HG02610 (cell line): ENCODE measurements around the gene CNTRL.
A peak's percentile ranks its signal among the peaks of the same experiment; 100 is the strongest.
"Not testable (repeated sequence)": the region's sequence is repeated elsewhere in the genome, so short reads cannot be mapped to it uniquely, and the experiment has no call there.

Experiments used
- ATAC-seq: cut with Tn5 transposase; IDR thresholded peaks from one replicate; pipeline ENCODE4 v1.9.1; 2021; ENCODE audit warnings: mild to moderate bottlenecking, moderate library complexity; ENCODE audit not compliant: unreplicated experiment

The CNTRL gene, protein sequence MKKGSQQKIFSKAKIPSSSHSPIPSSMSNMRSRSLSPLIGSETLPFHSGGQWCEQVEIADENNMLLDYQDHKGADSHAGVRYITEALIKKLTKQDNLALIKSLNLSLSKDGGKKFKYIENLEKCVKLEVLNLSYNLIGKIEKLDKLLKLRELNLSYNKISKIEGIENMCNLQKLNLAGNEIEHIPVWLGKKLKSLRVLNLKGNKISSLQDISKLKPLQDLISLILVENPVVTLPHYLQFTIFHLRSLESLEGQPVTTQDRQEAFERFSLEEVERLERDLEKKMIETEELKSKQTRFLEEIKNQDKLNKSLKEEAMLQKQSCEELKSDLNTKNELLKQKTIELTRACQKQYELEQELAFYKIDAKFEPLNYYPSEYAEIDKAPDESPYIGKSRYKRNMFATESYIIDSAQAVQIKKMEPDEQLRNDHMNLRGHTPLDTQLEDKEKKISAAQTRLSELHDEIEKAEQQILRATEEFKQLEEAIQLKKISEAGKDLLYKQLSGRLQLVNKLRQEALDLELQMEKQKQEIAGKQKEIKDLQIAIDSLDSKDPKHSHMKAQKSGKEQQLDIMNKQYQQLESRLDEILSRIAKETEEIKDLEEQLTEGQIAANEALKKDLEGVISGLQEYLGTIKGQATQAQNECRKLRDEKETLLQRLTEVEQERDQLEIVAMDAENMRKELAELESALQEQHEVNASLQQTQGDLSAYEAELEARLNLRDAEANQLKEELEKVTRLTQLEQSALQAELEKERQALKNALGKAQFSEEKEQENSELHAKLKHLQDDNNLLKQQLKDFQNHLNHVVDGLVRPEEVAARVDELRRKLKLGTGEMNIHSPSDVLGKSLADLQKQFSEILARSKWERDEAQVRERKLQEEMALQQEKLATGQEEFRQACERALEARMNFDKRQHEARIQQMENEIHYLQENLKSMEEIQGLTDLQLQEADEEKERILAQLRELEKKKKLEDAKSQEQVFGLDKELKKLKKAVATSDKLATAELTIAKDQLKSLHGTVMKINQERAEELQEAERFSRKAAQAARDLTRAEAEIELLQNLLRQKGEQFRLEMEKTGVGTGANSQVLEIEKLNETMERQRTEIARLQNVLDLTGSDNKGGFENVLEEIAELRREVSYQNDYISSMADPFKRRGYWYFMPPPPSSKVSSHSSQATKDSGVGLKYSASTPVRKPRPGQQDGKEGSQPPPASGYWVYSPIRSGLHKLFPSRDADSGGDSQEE (N-terminal part only)

DNA sequence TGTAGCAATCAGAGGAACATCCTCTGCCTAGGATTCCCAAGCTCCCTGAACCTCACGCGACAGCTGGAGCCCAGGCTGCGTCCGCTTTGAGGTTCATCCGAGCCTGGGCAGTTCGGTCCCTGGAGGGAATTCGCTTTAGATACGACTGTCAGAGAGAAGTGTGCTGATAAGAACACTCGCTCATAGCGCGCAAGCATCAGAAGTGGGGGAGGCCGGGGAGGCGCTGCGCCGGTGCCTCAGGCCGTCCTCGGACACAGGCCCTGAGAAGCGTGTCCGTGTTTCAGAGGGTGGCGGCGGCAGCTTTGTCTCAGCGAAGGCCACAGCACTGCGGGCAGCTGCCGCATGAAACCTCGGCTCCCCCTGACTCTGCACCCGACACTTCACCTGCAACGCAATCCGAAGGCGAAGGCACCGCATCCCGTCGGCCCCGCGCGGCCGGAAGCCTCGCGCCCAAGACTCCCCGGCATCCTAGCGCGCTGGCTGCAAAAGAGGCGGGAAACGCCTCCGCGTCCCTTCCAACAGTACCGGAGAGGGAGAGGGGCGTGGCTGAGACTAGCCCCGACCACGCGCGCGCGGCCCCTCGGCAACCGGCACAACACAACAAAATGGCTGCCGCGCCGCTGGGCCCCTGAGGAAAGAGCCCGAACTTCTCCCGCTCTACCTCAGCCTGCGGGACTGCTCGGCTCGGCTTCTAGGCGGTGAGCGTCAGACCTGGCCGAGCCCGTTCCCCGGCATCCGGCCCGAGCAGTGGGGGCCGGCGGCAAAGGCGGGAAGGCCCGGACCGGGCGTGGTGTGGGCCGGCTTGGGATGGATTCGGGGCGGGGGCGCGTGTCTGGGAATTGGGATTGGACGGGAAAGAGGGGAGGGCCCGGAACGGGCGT is at the start of gene CNTRL:
Gene CNTRL, plus strand, starts transcription at position 586 of the 881 bp plus-strand sequence. CDS start 13,372 bp downstream, outside the sequence.
- peak; percentile 66 for ATAC-seq

DNA sequence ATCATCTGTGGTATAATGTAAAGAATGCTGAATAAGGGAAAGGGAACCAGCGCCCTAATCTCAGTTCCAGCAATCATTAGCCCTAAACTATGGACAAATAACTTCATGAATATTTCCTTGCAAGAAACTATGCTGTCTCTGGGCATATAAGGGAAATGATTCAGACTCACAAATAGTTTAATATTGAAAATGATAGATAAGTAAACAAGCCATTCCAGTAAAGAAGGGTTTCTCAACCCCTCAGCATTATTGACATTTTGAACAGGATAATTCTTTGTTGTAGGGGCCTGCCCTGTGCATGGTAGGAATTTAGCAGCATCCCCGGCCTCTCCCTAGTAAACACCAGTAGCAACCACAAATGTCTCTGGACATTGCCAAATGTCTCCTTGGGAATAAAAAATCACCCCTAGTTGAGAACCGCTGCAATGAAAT is 48.5 kb upstream of the CNTRL start:
- ATAC-seq, result no peak

DNA sequence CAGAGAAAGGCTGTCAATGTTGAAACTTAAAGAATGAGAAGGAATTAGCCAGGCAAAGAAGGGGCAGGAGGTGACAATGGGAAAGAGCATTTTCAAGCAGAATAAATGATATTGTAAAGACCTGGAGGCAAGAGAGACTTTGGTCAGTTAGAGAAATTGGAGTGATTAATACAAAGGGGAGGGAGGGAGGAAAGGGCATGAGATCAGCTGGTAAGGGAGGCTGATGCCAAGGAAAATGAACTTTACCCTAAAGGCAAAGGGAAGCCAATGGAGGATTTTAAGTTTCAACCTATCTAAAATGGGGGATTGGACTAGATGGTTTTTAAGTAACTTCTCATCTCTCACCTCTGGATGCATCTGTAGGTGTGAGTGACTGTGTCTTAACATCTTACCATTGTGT is 48.0 kb upstream of the CNTRL start:
- no peak for ATAC-seq

DNA sequence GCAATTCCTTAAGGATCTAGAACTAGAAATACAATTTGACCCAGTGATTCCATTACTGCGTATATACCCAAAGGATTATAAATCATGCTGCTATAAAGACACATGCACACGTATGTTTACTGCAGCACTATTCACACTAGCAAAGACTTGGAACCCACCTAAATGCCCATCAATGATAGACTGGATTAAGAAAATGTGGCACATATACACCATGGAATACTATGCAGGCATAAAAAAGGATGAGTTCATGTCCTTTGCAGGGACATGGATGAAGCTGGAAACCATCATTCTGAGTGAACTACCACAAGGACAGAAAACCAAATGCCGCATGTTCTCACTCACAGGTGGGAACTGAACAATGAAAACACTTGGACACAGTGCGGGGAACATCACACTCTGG is 46.5 kb upstream of the CNTRL start:
- ATAC-seq, result not testable (repeated sequence)

DNA sequence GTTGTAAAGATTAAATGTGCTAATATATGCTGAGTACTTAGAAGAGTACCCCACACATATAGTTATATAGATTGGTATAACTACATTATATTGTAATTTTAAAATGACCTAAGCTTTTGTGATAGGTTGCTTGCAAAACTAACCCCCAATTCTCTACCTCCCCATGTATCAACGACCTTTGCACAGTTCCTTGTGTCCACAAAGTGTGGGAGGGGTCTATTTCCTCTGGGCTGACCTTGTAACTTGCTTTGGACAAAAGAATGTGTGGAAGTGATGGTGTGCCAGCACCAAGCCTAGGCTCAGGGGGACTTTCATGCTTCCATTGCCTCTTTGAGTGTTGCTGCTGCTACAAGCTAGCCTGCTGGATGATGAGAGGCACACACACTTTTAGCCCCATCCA is 45.3 kb upstream of the CNTRL start:
- no peak for ATAC-seq

DNA sequence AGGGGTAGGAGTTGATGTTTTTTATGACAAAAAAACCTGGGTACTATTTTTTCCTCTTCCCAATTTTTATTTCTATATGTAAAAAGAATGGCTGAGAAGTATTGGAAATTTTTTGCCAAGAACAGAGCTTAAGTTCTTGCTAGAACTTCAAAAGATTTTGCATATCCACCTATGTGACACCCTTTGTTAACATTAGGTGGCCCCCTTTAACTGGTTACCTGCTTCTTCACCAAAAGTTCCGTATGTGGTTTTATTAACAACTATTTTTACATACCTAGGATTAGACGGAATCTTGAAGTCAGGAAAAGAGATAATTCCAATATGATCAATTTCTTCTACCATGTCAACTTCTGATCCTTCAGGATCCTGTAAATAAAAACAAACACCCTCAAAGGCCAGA is 40.2 kb upstream of the CNTRL start:
- no peak for ATAC-seq

DNA sequence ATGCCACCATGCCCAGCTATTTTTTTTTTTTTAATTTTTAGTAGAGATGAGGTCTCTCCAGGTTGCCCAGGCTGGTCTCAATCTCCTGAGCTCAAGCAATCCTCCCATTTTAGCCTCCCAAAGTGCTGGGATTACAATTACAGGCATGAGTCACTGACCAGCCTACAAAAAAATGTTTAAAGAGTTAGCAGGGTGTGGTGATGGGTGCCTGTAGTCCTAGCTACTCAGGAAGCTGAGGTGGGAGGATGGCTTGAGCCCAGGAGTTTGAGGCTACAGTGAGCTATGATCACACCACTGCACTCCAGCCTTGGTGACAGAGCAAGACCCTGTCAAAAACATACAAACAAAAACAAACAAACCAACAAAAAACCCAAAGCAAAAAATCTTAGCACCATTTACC is 39.0 kb upstream of the CNTRL start:
- not testable (repeated sequence) for ATAC-seq

DNA sequence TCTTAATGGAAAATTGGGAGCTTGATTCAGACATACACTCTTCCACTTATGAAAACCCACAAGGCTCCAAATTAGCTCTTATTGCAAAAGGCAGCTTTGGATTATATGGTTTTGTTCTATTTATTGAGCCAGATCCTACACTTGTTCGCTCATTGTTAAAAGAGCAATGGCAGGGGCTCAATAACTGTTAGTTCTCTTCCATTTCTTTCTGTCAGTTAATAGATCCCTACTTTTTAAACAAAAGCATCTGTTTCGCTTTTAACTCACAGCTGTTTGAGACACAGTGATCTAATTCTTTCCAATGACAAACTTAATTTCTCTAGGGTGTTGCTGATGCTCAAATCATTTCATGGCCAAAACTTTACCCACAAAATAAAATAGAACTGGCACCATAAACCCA is 36.4 kb upstream of the CNTRL start:
- ATAC-seq, result no peak

DNA sequence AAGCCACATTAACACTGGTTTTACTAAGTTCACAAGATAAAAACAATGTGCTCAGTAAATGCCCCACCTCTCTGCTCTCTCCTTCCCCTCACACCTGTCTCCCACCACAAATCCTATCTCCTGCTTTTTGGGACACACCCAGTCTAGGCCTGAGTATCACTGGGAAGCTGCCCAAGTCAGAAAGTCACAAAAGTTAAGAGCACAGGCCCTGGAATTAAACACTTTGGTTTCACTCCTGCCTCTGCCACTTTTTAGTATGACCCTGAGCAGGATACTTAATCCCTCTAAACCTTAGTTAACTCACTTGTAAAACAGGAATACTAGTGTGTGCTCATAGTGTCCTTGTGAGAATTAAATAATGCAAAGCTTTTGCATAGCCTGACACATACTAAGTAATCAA is 36.0 kb upstream of the CNTRL start:
- no peak for ATAC-seq

DNA sequence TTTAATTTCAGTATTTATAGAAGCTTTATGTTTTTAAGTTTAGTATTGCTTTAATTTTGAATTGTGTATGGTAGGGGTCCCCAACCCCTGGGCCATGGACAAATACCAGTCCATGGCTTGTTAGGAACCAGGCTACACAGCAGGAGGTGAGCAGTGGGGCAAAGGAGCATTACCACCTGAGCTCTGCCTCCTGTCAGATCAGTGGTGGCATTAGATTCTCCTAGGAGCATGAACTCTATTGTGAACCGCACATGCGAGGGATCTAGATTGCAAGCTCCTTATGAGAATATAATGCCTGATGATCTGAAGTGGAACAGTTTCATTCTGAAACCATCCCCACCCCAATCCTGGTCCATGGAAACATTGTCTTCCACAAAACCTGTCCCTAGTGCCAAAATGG is 26.6 kb upstream of the CNTRL start:
- ATAC-seq, result no peak

DNA sequence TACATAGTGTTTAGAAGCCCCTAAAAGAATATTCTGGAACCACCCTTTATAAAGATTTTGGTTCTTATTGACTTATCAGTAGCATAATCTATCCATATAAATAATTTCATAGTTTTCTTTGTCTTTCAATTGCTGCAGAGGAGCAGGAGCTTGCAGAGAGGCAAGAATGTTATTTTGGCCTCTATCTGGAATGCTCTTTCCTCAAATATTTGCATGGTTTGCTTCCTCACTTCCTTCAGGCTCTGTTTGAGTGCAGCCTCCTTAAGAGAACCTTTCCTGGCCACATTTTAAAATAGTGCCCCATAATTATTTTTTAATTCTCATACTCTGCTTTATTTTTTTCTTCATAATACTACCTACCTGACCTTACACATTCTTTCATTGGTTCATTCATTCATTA is 26.1 kb upstream of the CNTRL start:
- no peak for ATAC-seq

DNA sequence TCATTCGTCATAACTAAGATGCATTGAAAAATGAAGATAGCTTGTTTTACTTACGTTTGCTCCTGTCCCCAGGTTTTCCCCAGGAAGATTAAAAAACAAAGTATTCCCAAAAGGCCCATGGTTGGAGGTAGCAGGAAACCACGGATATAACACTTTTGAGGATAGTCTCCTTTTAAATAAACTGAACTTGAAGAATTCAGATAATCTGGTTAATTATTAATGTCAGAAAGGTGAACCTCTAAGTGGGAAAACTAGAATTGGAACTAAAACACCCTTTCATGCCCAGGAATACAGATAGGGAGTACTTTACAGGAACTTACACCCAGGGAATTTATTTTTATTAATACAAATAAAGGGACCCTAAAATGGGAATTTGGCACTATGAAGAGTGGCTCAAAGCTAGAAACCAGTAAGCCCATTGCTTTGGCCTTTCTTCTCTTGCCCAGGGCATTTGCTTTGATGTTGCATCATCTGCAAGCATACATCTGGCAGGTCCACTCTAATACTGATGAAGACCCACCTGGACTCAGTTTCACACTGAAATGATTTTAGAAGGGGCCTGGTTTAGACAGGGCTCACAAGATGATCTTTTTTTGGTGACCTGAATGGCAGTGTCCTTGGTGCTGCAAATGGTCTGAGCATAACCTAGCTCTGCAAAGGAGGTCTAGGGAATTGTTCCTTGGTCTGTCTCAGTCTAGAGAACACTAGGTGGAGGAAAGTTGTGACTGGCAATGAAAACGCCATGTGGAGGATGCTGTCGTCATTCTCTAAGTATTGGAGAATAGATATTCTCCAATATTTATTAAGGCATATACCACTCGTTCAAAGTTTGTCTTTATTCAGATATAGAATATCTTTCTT is 24.4 kb upstream of the CNTRL start, which contains the start of gene C5:
Gene C5, minus strand, starts transcription at position 148 of the 861 bp plus-strand sequence. Its CDS starts 29 bp downstream, at position 119.
- no peak for ATAC-seq

DNA sequence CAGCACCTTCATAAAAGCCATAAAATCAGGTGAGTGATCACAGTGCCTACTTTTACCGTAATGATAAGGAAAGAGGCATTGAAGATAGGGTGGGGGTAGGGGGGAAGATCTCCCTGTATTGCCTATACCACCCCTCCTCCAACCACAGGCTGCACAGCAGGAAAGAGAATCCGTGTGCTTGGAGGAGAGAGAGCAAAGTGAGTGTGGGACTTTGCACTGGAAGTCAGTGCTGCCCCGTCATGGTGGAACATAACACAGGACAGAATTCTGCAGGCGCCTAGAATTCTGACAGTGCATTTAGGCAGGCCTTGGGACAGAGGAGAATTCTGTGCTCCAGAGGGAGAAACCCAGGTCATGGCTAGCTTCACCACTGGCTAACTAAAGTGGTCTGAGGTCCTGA is 21.2 kb upstream of the CNTRL start:
- no peak for ATAC-seq

DNA sequence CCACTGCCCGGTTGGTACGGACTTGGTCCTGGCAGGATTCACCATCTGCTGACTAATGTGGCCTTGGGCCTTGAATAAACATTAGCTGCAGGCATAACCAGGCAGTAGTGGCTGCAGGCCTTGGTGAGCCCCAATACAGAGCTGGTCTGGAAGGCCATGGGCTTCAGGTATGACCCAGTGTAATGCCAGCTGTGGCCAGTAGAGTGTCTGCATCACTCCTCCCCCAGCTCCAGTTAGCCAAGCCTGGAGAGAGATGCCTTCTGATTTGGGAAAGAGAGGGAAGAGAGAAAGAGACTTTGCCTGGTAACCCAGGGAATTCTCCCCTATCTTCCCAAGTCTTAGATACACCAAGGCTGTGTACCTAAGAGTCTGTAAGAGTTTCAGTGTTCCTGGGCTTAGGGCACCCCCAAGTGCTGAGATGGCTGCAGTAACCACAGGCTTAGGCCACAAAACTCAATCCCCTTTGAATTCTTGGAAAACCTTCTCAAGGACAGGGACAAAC is 19.1 kb upstream of the CNTRL start:
- ATAC-seq, result no peak

DNA sequence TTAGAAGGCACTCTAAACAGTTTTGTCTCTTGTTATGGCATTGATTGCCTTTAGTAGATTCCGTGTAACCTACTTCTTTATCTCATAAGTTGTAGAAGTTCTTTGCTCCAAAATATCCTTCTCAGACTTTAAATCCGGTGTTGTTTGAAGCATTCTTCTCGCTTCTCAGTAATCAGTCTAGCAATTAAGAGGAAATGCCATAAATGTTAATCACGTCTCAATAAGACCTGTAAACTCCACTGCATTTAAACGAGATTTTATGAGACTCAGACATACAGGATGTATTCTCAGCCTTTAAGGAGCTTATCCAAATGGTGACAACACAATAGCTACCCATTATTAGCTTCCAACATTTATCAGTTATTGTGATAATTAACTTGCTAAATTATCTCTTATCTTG is 16.9 kb upstream of the CNTRL start:
- no peak for ATAC-seq

DNA sequence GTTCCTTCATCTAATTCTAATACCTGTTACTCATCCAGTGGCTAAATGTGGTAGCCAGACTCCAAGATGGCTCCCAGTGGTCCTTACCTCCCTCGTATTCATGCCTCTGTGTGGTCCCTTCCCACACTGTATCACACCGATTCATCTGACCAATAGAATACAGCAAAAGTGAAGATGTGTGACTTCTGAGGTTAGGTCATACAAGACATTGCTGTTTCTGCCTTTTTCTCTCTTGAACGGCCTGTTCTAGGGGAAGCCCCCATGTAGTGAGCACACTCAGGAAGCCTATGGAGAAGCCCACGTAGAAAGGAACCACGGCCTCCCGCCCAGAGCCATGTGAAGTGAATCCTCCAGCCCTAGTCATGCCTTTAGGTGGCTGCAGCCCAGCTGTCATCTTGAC is 15.2 kb upstream of the CNTRL start:
- ATAC-seq, result no peak

DNA sequence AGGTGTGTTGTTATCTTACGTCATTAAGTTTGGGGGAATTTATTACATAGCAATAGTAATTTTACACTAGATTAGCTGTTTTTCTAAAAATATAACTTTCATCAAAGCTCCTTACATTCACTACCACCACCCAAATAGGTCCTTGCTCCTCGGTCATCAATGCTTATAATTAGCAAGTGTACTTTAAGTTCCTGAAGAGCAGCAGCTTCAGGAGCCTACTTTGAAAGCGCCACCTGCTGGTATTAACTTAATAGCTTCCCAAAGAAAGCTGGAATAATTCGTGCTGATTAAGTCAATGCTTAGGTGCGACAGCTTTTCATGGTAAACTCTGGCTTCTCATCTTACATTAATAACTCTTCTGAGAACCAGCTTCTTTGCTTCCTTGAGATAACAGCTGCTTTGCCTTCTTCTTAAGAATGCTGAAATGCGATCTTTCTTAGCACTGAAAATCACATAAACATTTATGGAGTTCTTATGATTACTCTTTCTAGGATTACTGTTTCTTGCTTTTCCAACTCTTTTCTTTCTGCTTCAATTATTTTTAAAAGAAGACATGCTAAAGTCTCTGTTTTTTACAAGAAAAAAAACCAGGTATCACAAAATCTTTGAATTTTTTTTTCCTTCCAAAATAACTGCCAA is 14.6 kb upstream of the CNTRL start:
- no peak for ATAC-seq

DNA sequence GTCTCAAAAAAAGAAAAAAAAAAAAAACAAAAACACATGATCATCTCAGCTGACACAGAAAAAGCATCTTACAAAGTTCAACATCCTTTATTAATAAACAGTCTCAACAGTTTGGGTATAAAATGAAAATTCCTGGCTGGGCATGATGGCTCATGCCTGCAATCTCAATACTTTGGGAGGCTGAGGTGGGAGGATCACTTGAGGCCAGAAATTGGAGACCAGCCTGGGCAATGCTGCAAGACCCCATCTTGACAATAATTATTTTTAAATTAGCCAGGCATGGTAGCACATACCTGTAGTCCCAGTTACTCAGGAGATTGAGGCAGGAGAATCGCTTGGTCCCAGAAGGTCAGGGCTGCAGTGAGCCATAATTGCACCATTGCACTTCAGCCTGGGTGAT is 7.9 kb upstream of the CNTRL start:
- ATAC-seq, result no peak

DNA sequence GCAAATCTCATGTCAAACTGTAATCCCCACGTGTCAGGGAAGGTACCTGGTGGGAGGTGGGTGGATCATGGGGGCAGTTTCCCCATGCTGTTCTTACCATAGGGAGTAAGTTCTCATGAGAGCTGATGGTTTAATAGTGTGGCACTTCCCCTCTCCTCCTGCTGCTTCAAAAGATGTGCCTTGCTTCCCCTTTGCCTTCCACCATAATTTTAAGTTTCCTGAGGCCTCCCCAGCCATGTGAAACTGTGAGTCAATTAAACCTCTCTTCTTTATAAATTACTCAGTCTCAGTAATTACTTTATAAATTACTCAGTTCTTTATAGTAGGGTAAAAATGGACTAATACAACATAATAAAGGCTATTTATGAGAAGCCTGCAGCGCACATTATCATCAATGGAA is 7.1 kb upstream of the CNTRL start:
- no peak for ATAC-seq
